CD4-positive, alpha-beta T cell treated with Interleukin-4 for 1 hour (primary cell): ENCODE results near the gene NBEA.
A peak's percentile ranks its signal among the peaks of the same experiment; 100 is the strongest.

Experiments
- DNase-seq, 2 donors: peaks; one replicate each; pipeline ENCODE4 v3.0.0-alpha.2; 2020 to 2022

Gene NBEA

DNA sequence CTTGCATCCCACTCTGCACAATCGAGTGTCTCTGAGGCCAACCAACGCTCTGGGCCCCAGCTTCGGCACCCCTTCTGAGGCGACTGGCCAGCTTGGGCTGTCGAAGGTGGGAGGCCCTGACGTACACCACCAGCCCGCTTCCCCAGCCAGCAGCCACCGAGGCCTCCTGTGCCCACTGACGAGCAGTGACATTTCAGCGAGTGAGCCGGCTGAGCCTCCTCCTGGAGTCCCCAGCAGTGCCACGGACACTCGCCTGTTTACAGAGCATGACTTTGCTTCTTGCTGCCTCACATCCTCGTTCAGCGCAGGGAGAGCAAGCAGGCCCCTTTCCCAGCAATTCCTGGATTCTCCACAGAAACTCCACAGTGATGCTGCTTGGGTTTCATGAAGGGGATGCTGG is 774.7 kb downstream of the NBEA start:
- no peak for DNase-seq

DNA sequence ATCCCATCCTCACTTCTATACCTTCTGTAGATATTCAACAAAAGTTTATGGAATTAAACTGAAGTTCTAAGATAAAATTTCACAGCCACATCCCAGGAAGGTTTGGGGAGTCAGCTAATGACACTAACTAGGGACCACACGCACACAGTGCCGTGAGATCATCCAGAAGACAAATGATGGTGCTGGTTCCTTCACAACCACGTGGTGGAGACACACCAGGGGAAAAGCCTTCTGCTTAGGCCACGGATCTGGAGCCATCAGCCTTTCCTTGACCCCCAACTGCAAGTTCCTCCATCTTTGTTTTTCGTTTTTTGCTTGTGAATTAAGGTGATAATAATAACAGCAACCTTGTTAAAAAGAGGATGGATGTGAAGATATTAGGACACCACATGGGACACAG is 776.0 kb downstream of the NBEA start:
- no peak for DNase-seq

DNA sequence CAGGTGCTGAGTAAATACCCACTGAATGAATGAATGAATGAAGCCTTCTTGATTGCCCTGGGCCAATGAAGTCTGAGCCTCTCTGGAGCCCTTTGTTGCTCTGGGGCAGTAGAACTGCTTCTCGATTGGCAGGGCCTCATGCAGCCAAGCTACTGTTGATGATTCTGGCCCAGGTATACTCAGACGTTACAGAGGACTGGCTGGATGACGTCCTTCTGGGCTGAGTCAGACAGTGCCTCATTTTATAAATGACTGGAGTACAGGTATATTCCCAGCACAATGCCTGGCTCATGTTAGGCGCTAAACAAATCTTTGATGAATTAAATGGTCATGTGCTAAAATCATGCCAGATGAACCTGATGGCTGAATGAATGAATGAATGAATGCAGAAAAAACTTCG is 778.2 kb downstream of the NBEA start:
- no peak for DNase-seq

DNA sequence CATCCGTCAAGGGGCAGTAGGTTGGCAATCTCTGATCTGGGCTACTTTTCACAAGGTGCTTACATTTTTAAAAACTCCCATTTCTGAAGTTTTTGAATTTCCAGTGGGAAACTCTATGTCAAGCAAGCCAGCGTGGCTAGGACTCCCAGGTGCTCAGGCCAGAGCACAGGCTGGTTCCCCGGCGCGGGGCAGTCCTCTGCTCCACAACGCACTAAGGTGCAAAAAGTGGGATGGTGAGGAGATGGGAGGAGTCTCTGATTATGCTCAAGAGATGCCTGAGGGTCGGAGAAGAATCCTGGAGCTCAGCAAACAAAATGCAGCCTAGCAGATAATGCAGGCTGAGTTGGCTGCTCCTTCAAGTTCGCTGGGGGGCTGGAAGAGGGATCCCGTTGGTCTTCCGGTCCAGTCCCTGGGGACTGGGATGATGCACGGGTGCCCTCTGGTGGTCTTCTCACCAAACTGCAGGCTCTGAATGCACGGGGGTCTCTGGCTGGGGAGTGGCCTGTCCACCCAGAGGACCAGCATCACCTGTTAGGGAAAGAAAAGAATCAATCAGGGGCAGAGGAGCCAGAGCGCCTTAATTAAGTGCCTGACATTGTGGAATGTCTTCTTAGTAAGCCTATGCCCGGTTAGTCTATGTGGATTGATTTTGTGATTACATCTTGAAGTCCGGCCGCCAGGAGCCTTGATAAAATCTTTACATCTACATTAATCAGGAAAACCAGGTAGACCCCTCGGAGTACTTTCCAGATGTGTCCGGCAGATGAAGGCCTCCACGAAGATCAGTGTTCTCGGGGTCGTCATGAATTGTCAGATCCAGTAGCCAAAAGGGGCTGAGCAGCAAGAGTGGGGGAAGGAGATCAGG is 778.9 kb downstream of the NBEA start:
- peak in 1 of 2 donors; percentile 7 for DNase-seq
